Keratinocyte (primary cell): ENCODE measurements around the gene PTPRN2.

Experiments
- CTCF ChIP-seq, 3 experiments: IDR thresholded peaks in 1 of 3; conservative IDR thresholded peaks in 1 of 3; optimal IDR thresholded peaks in 1 of 3; 2 replicates in 2 of 3; 3 replicates in 1 of 3; pipeline versions ENCODE3 to v1.5.1; 2011; ENCODE audit warnings: low read length in 3 of 3, mild to moderate bottlenecking in 3 of 3, moderate library complexity in 2 of 3, control low read depth in 1 of 3, inconsistent platforms in 1 of 3; ENCODE audit not compliant: insufficient read depth in 2 of 3; ENCODE audit errors: extremely low read depth in 1 of 3
- EZH2 ChIP-seq: IDR thresholded peaks from one replicate; pipeline ENCODE4 v1.6.1; 2012; ENCODE audit warnings: inconsistent platforms, mild to moderate bottlenecking, low read length, moderate library complexity

- TF ChIP-seq CTCF (optimal IDR thresholded peaks at IDR 0.05 in 1 of 3, IDR thresholded peaks at IDR 0.05 in 1 of 3, conservative IDR thresholded peaks at IDR 0.05 in 1 of 3; ENCODE audit: extremely low read depth in 1 of 3, insufficient read depth in 2 of 3, low read length in 3 of 3) (no peak), EZH2 (no peak)
Observed at GRCh38 chr7:157628456-157628855, 959.2 kb downstream of the PTPRN2 start.
